GM12878 (cell line): ENCODE measurements around the gene JAG2. TPM values are rescaled to one million over a fixed set of nuclear protein-coding genes. Genes with fewer than 3 reads are reported as not detected.

Source experiments
- ATAC-seq: fragments of 200-7000 bp; cut with Tn5 transposase; 3 replicates; pipeline ENCODE4 v1.9.1; 2020; ENCODE audit warnings: mild to moderate bottlenecking, moderate library complexity
- BruUV-seq: library from RNA; stranded (reverse); fragments of 400-500 nt; replicated peaks from 2 replicates; lab custom pipeline; 2021; lab: Mats Ljungman, UMichigan
- CTCF ChIA-PET: fragments of 300-600 bp; sonication (Branson Sonifier 250); formaldehyde crosslinking; extraction: SDS; loops from one replicate; lab custom pipeline; 2021; ENCODE audit warnings: inconsistent platforms; lab: Yijun Ruan, JAX
- POLR2A ChIA-PET: fragments of 350-600 bp; formaldehyde crosslinking; extraction: SDS; loops from one replicate; lab custom pipeline; 2021; ENCODE audit warnings: inconsistent platforms; lab: Charles Lee
- RAD21 ChIA-PET: fragments of 300-600 bp; sonication (Branson Sonifier 250); formaldehyde crosslinking; loops from one replicate; lab custom pipeline; 2023; ENCODE audit warnings: antibody characterized with exemption; ENCODE audit not compliant: unreplicated experiment; lab: Charles Lee
- SMC1A ChIA-PET: fragments of 300-600 bp; sonication (Branson Sonifier 250); formaldehyde crosslinking; loops from one replicate; lab custom pipeline; 2023; ENCODE audit not compliant: unreplicated experiment, uncharacterized antibody; lab: Charles Lee
- DNase-seq: peaks from one replicate; pipeline ENCODE4 v3.0.0-alpha.2; 2011; ENCODE audit warnings: low read depth, low spot score
- FAIRE-seq: peaks from 3 replicates; lab custom pipeline; 2011; peaks lifted over from hg19 to GRCh38; lab: Jason Lieb, UNC
- H2AFZ ChIP-seq: 2 replicates; pipeline ENCODE4 v1.6.0; 2011; ENCODE audit warnings: low read depth, low read length, control low read depth; ENCODE audit not compliant: control insufficient read depth
- H3K27ac ChIP-seq: 2 replicates; pipeline ENCODE4 v1.5.1; 2011; ENCODE audit warnings: control low read depth; ENCODE audit not compliant: control insufficient read depth, insufficient read depth
- H3K27me3 ChIP-seq, 2 experiments: replicated peaks in 1 of 2; 2 replicates each; pipeline versions ENCODE4 v1.6.0 to v1.6.1; 2011; ENCODE audit warnings: low read length in 1 of 2; ENCODE audit not compliant: control insufficient read depth in 2 of 2, insufficient read depth in 2 of 2
- H3K36me3 ChIP-seq, 2 experiments: 2 replicates each; pipeline ENCODE4 v1.5.1; 2011; ENCODE audit warnings: low read length in 1 of 2; ENCODE audit not compliant: control insufficient read depth in 2 of 2, insufficient read depth in 2 of 2
- H3K4me1 ChIP-seq: 2 replicates; pipeline ENCODE4 v1.6.1; 2011; ENCODE audit warnings: mild to moderate bottlenecking, low read length, moderate library complexity, mixed read lengths; ENCODE audit not compliant: control insufficient read depth, insufficient read depth
- H3K4me2 ChIP-seq: 2 replicates; pipeline ENCODE4 v1.6.0; 2011; ENCODE audit warnings: control low read depth; ENCODE audit not compliant: control insufficient read depth, insufficient read depth
- H3K4me3 ChIP-seq: fragments of 200-600 bp; sonication (generic); 2 replicates; pipeline ENCODE4 v1.5.1; 2016
- H3K79me2 ChIP-seq: 2 replicates; pipeline ENCODE4 v1.6.0; 2011; ENCODE audit warnings: low read length; ENCODE audit not compliant: control insufficient read depth, insufficient read depth
- H3K9ac ChIP-seq: 2 replicates; pipeline ENCODE4 v1.8.0; 2011; ENCODE audit warnings: low read length, control low read depth, mixed read lengths; ENCODE audit not compliant: control insufficient read depth, insufficient read depth
- H3K9me3 ChIP-seq: replicated peaks from 3 replicates; pipeline ENCODE4 v1.5.1; 2011; ENCODE audit warnings: mild to moderate bottlenecking, low read length; ENCODE audit not compliant: control insufficient read depth, insufficient read depth
- H4K20me1 ChIP-seq: 2 replicates; pipeline ENCODE4 v1.6.0; 2011; ENCODE audit not compliant: control insufficient read depth, insufficient read depth
- ASH2L ChIP-seq: fragments of 300-600, 200-600 bp; sonication (generic); IDR thresholded peaks from 2 replicates; pipeline ENCODE4 v1.6.1; 2017; ENCODE audit warnings: low read depth, mild to moderate bottlenecking, borderline replicate concordance
- CHD2 ChIP-seq: IDR thresholded peaks from 2 replicates; pipeline ENCODE4 v1.6.1; 2011; ENCODE audit warnings: low read depth, low read length, improper control_type of control experiment, borderline replicate concordance
- NFYA ChIP-seq: IDR thresholded peaks from 2 replicates; pipeline ENCODE4 v1.6.1; 2011; ENCODE audit warnings: low read depth, mild to moderate bottlenecking, low read length, improper control_type of control experiment, borderline replicate concordance
- POLR2AphosphoS5 ChIP-seq: IDR thresholded peaks from 2 replicates; pipeline ENCODE4 v1.6.1; 2011; ENCODE audit warnings: mild to moderate bottlenecking, low read length, inconsistent platforms
- SIN3A ChIP-seq: IDR thresholded peaks from 2 replicates; pipeline ENCODE4 v1.6.1; 2012; ENCODE audit warnings: low read depth, low read length, improper control_type of control experiment
- TCF3 ChIP-seq: IDR thresholded peaks from 2 replicates; pipeline ENCODE4 v1.6.1; 2012; ENCODE audit warnings: low read depth, mild to moderate bottlenecking, low read length, borderline replicate concordance; ENCODE audit not compliant: insufficient read depth
- TCF7 ChIP-seq: IDR thresholded peaks from 2 replicates; pipeline ENCODE4 v1.6.1; 2014; ENCODE audit warnings: antibody characterized with exemption, borderline replicate concordance
- ZSCAN29 ChIP-seq: fragments of 450-650 bp; IDR thresholded peaks from 2 replicates; pipeline ENCODE4 v1.6.1; 2017; ENCODE audit warnings: mild to moderate bottlenecking, moderate library complexity
- WGBS: methylation state at CpG from one replicate; pipeline ENCODE4 v1.1.6; 2016; ENCODE audit warnings: low lambda C conversion rate; ENCODE audit not compliant: insufficient replicate concordance, insufficient coverage; ENCODE audit errors: missing lambda C conversion rate; 5-methylcytosine and 5-hydroxymethylcytosine counted together
- in situ Hi-C: fragments of 300-500 bp; cut with MboI; formaldehyde crosslinking; loops from 9 replicates; pipeline ENCODE4 v1.14.3; 2018; ENCODE audit warnings: mixed read lengths
- intact Hi-C: fragments of 100-400 bp; cut with micrococcal nuclease; formaldehyde crosslinking; loops from one replicate; pipeline ENCODE4 v1.14.2; 2022; ENCODE audit not compliant: unreplicated experiment
- polyA plus RNA-seq, 11 experiments: library from polyadenylated mRNA; depleted of rRNA in 4 of 11; unstranded in 6 of 11; stranded (reverse) in 5 of 11; fragments of >200 nt; fragmentation: Nextera tagmentation in 4 of 11; fragmentation: Illumina TruSeq in 1 of 11; extraction: Ambion mirVana in 4 of 11; extraction: Trizol in 1 of 11; gene quantifications; 1 replicate in 1 of 11; 2 replicates in 10 of 11; pipeline versions ENCODE4 v1.2.1 to v1.2.3, GENCODE V29; 2011 to 2016; ENCODE audit warnings: inconsistent platforms in 2 of 11, missing spikeins in 2 of 11, low read depth in 1 of 11
- total RNA-seq, 4 experiments: library from RNA; depleted of rRNA in 3 of 4; stranded (reverse); fragments of >200 nt in 3 of 4; fragmentation: Illumina TruSeq in 1 of 4; extraction: Trizol in 1 of 4; gene quantifications; 2 replicates each; pipeline versions ENCODE4 v1.2.1 to v1.2.3, GENCODE V29; 2013 to 2021
- TF ChIP-seq, protein P1 (sequence below): IDR thresholded peaks from 2 replicates; pipeline ENCODE4 v1.6.1; 2011; ENCODE audit warnings: borderline replicate concordance, low read depth, mild to moderate bottlenecking, moderate library complexity, mixed read lengths, low read length; ENCODE audit not compliant: insufficient read depth; ENCODE audit errors: extremely low read length
- TF ChIP-seq, protein P2 (sequence below): fragments of 450-650 bp; IDR thresholded peaks from 2 replicates; pipeline ENCODE4 v1.6.1; 2017; ENCODE audit warnings: mild to moderate bottlenecking, moderate library complexity

Gene JAG2
- total and polyA plus RNA-seq, 10 of the 15 experiments (the other 5 are each of a cell fraction or from before 2014, with no cell fraction given) = 0.04 to 0.14 (median 0.06) TPM; not detected in 5

DNA sequence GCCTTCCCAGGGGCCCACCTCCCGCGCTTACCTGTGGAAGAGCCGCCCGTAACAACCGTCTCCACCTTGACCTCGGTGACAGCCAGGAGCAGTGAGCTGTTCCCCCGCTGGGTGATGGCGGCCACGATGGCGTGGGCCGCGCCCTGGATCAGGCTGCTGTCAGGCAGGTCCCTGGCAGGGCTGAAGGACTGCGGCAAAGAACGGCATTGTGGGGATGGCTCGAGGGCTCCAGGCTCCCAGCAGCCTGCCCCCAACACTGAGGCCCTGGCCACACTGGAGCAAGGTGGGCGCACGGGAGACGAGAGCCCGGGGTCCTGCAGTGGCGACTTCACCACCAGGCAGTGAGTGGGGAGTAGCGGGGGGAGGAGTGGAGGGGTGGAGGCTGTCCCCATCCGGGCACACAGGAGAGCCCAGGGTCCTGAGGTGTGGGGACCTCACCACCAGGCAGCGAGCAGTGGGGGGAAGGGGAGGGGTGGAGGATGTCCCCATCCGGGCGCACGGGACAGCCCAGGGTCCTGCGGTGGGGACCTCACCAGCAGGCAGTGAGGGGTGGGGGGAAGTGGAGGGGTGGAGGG, 25.0 kb downstream of the JAG2 start:
- ATAC-seq (no peak), FAIRE-seq (no peak)
- in situ Hi-C loops = no loop called here

DNA sequence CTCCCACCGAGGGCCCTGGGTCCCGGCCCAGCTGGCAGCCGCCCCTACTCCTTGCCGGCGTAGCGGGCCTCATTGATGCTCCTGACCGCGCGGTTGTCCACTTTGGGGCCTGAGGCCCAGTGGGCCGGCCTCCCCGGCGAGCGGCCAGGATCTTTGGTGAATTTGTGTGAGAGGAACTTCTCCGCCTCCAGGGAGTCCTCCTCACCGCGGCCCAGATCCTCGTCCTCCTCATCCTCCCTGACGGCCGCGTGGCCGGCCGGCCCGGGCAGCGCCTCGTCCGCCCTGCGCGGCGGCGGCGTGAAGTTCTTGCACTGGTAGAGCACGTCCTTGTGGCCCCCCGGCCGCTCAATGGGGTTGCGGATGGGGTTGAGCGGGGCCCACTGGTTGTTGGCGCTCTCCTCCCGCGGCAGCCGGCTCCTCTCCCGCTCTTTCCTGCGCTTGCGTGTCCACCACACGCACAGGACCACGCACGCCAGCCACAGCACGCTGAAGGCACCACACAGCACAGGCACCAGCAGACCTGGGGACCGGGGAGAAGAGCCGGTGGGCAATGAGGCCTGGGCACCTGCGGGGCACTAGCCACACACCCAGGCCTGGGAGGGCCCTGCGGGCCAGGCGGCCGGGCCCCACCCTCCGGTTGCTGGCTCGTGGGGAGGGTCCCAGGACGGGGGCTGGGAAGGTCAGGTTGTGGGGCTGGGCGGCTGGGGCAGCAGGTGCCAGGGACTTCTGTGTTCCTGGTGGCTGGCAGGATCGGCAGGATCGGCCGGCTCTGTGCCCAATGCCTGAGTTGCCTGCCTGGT, 25.7 kb downstream of the JAG2 start:
- CTCF ChIA-PET = no interaction called here
- WGBS = 87% methylated on average over 44 of the region's 60 CpGs
- DNase-seq = no peak
- Histone ChIP-seq H3K9me3 (peaks cover 8% of the 10 kb centered on the region; the same call in 1 of the 3 replicates), H3K4me2 (no peak overlapping the region), H3K4me3 (no peak overlapping the region), H3K36me3 (no peaks in the 10 kb centered on the region), H3K27me3 (no peaks in the 10 kb centered on the region), H2AFZ (no peak overlapping the region), H3K27ac (no peak overlapping the region), H4K20me1 (no peaks in the 10 kb centered on the region), H3K79me2 (no peaks in the 10 kb centered on the region), H3K9ac (no peak overlapping the region), H3K4me1 (no peaks in the 10 kb centered on the region)
- intact Hi-C loops (no loop called here), in situ Hi-C loops (no loop called here)
- TF ChIP-seq CHD2 (no peak), ZSCAN29 (no peak), NFYA (no peak), POLR2AphosphoS5 (no peak), ASH2L (no peak), TCF7 (no peak), SIN3A (no peak)
- TF ChIP-seq, protein P1, sequence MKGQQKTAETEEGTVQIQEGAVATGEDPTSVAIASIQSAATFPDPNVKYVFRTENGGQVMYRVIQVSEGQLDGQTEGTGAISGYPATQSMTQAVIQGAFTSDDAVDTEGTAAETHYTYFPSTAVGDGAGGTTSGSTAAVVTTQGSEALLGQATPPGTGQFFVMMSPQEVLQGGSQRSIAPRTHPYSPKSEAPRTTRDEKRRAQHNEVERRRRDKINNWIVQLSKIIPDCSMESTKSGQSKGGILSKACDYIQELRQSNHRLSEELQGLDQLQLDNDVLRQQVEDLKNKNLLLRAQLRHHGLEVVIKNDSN = no peak
- TF ChIP-seq, protein P2, sequence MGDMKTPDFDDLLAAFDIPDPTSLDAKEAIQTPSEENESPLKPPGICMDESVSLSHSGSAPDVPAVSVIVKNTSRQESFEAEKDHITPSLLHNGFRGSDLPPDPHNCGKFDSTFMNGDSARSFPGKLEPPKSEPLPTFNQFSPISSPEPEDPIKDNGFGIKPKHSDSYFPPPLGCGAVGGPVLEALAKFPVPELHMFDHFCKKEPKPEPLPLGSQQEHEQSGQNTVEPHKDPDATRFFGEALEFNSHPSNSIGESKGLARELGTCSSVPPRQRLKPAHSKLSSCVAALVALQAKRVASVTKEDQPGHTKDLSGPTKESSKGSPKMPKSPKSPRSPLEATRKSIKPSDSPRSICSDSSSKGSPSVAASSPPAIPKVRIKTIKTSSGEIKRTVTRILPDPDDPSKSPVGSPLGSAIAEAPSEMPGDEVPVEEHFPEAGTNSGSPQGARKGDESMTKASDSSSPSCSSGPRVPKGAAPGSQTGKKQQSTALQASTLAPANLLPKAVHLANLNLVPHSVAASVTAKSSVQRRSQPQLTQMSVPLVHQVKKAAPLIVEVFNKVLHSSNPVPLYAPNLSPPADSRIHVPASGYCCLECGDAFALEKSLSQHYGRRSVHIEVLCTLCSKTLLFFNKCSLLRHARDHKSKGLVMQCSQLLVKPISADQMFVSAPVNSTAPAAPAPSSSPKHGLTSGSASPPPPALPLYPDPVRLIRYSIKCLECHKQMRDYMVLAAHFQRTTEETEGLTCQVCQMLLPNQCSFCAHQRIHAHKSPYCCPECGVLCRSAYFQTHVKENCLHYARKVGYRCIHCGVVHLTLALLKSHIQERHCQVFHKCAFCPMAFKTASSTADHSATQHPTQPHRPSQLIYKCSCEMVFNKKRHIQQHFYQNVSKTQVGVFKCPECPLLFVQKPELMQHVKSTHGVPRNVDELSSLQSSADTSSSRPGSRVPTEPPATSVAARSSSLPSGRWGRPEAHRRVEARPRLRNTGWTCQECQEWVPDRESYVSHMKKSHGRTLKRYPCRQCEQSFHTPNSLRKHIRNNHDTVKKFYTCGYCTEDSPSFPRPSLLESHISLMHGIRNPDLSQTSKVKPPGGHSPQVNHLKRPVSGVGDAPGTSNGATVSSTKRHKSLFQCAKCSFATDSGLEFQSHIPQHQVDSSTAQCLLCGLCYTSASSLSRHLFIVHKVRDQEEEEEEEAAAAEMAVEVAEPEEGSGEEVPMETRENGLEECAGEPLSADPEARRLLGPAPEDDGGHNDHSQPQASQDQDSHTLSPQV = no peak
- no peak for FAIRE-seq
- BruUV-seq = no TSS peak
- ATAC-seq = no peak
- RAD21 ChIA-PET = no interaction called here
- POLR2A ChIA-PET = no interaction called here
- SMC1A ChIA-PET = no interaction called here

More for the DNA sequence above, 25.0 kb downstream of the JAG2 start:
- no peak for DNase-seq
- Histone ChIP-seq H3K4me2 (no peak overlapping the region), H3K27me3 (no peaks in the 10 kb centered on the region), H2AFZ (no peak overlapping the region), H3K4me3 (no peak overlapping the region), H3K9ac (no peak overlapping the region), H3K79me2 (no peaks in the 10 kb centered on the region), H4K20me1 (no peaks in the 10 kb centered on the region), H3K36me3 (no peaks in the 10 kb centered on the region), H3K27ac (no peak overlapping the region), H3K4me1 (no peaks in the 10 kb centered on the region), H3K9me3 (peaks cover 8% of the 10 kb centered on the region; the same call in 1 of the 3 replicates)
- 90% methylated on average over 18 of the region's 27 CpGs for WGBS
- ChIA-PET RAD21 (no interaction called here), CTCF (no interaction called here), SMC1A (no interaction called here), POLR2A (no interaction called here)
- TF ChIP-seq TCF3 = no peak
- BruUV-seq = no TSS peak
- intact Hi-C loops = no loop called here
